ENCODE data around the gene INKA1.
"Not testable (repeated sequence)": the region's sequence is repeated elsewhere in the genome, so short reads cannot be mapped to it uniquely, and the experiment has no call there.

INKA1 gene

GRCh38 chr3:49823131-49823530 lies 20.1 kb downstream of the INKA1 start:
- H3K27ac Mint-ChIP-seq, ATAC-seq, H3K9me3 Mint-ChIP-seq, H3K27me3 Mint-ChIP-seq, H3K4me1 Mint-ChIP-seq, H3K36me3 Mint-ChIP-seq, H3K4me3 Mint-ChIP-seq: not testable (repeated sequence)

DNA sequence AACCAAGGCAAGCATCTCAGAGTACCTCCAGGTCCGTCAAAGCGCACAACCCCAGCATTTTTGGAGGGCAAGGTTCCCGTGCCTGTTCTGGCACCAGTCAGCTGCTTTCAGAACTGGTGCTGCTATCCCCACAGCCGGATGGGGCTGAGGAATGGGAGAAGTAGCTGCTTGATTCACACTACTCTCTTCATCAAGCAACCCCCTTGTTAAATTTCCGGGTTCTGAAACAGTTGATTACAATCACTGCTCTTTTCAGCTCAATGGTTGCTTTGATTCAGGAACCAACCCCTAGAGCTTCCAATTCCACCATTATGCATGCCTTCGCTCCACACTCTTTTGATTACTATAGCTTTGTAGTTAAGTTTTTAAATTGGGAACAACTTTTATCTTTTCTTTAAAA lies 23.0 kb downstream of the INKA1 start:
- no peak for ATAC-seq
- H3K9me3 Mint-ChIP-seq = no peaks in the 10 kb centered on the region
- H3K4me1 Mint-ChIP-seq = peaks cover 1% of the 10 kb centered on the region

GRCh38 chr3:49831341-49831740 lies 28.3 kb downstream of the INKA1 start:
- no peaks in the 10 kb centered on the region for H3K9me3 Mint-ChIP-seq
- peak overlapping the region; percentile 16 for H3K27ac Mint-ChIP-seq
- no peak overlapping the region for H3K4me3 Mint-ChIP-seq
- H3K27me3 Mint-ChIP-seq = no peaks in the 10 kb centered on the region
- peaks cover 20% of the 10 kb centered on the region for H3K36me3 Mint-ChIP-seq
- ATAC-seq = no peak
- peaks cover 7% of the 10 kb centered on the region for H3K4me1 Mint-ChIP-seq

More for the DNA sequence above, 23.0 kb downstream of the INKA1 start:
- Mint-ChIP-seq H3K27ac (no peak overlapping the region), H3K4me3 (no peak overlapping the region), H3K36me3 (peaks cover 14% of the 10 kb centered on the region), H3K27me3 (no peaks in the 10 kb centered on the region)

- no peaks in the 10 kb centered on the region for H3K9me3 Mint-ChIP-seq
- no peak overlapping the region for H3K4me3 Mint-ChIP-seq
- ATAC-seq = peak; percentile 88
- no peaks in the 10 kb centered on the region for H3K27me3 Mint-ChIP-seq
- H3K27ac Mint-ChIP-seq = no peak overlapping the region
- peaks cover 6% of the 10 kb centered on the region for H3K36me3 Mint-ChIP-seq
- peaks cover 6% of the 10 kb centered on the region for H3K4me1 Mint-ChIP-seq
Observed at GRCh38 chr3:49839193-49839809, 36.2 kb downstream of the INKA1 start.

- Mint-ChIP-seq H3K4me3 (no peak overlapping the region), H3K36me3 (peaks cover 2% of the 10 kb centered on the region), H3K27ac (peak overlapping the region; percentile 37), H3K9me3 (no peaks in the 10 kb centered on the region), H3K27me3 (no peaks in the 10 kb centered on the region), H3K4me1 (peaks cover 6% of the 10 kb centered on the region)
- no peak for ATAC-seq
Observed at GRCh38 chr3:49840388-49840787, 37.3 kb downstream of the INKA1 start.

DNA sequence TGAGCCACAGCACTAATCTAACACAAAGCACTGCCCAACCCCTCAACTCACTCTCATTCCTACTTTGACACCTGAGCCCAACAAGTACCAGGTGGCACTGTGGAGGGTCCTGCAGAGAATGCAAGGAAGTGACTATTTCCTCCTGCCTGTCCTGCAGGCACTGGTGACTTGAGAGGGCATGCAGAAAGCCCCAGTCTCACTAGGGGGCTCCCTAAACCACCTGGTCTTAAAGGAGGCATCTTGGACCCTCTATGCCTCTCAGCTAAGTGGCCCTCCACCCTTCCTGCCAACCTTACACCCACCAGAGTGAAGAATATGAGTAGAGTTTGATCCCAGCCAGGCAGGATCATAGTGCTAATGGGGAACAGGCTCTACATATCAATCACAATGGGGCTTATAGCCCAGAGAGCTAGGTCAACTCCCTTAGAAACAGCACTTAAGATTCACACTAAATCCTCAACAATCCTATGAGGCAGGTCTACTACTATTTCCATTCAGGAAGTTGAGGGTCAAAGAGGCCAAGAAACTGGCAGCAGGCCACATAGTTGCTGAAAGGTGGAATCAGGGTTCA lies 38.1 kb downstream of the INKA1 start:
- no peaks in the 10 kb centered on the region for H3K9me3 Mint-ChIP-seq
- H3K27ac Mint-ChIP-seq = peak overlapping the region; percentile 37
- no peak for ATAC-seq
- peaks cover 6% of the 10 kb centered on the region for H3K4me1 Mint-ChIP-seq
- H3K27me3 Mint-ChIP-seq = no peaks in the 10 kb centered on the region
- H3K36me3 Mint-ChIP-seq = peaks cover 5% of the 10 kb centered on the region
- H3K4me3 Mint-ChIP-seq = no peak overlapping the region

GRCh38 chr3:49841806-49842205 lies 38.7 kb downstream of the INKA1 start:
- Mint-ChIP-seq H3K36me3 (peaks cover 5% of the 10 kb centered on the region), H3K9me3 (no peaks in the 10 kb centered on the region), H3K4me1 (peaks cover 6% of the 10 kb centered on the region), H3K4me3 (no peak overlapping the region), H3K27me3 (no peaks in the 10 kb centered on the region), H3K27ac (peak overlapping the region; percentile 37)
- ATAC-seq = no peak

GRCh38 chr3:49842843-49843517 lies 39.9 kb downstream of the INKA1 start:
- ATAC-seq = no peak
- no peak overlapping the region for H3K4me3 Mint-ChIP-seq
- no peaks in the 10 kb centered on the region for H3K27me3 Mint-ChIP-seq
- peak overlapping the region; percentile 30 for H3K27ac Mint-ChIP-seq
- H3K4me1 Mint-ChIP-seq = peaks cover 6% of the 10 kb centered on the region
- peaks cover 12% of the 10 kb centered on the region for H3K36me3 Mint-ChIP-seq
- H3K9me3 Mint-ChIP-seq = no peaks in the 10 kb centered on the region

GRCh38 chr3:49844464-49845183 lies 41.6 kb downstream of the INKA1 start:
- Mint-ChIP-seq H3K27me3 (no peaks in the 10 kb centered on the region), H3K4me1 (no peaks in the 10 kb centered on the region), H3K9me3 (no peaks in the 10 kb centered on the region), H3K27ac (no peak overlapping the region), H3K36me3 (peaks cover 12% of the 10 kb centered on the region), H3K4me3 (no peak overlapping the region)
- ATAC-seq = no peak

- ATAC-seq = no peak
- H3K36me3 Mint-ChIP-seq = peaks cover 12% of the 10 kb centered on the region
- no peaks in the 10 kb centered on the region for H3K9me3 Mint-ChIP-seq
- H3K27me3 Mint-ChIP-seq = no peaks in the 10 kb centered on the region
- no peaks in the 10 kb centered on the region for H3K4me1 Mint-ChIP-seq
- no peak overlapping the region for H3K4me3 Mint-ChIP-seq
- H3K27ac Mint-ChIP-seq = no peak overlapping the region
Observed at GRCh38 chr3:49845694-49846093, 42.6 kb downstream of the INKA1 start.

All from stimulated activated memory B cell treated with anti-CD40 and anti-IgM and Interleukin-4, amounts not matched to agents 10 μg/mL and 1 μg/mL and 100 μg/mL, for 72 hours (primary cell).